ENCODE data around the gene IYD.

Gene IYD

DNA sequence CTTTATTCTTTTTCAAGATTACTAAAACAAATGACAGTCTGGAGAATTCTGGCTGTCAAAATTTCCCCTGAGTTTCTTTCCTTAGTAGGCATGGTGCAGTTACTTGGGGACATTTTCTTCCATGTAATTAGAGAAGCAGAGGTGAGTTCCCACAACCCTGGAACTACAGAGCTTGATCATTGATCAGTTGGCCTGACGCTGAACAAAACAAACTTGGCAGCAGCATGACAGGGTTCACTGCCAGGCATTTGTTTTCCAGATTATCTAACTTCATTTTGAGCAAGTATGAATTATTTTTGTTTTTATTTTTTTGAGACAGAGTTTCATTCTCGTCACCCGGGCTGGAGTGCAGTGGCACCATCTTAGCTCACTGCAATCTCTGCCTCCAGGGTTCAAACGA is 22.6 kb downstream of the IYD start:
- H3K36me3 ChIP-seq (ENCODE audit: insufficient read depth), result no peaks in the 10 kb centered on the region
- no peaks in the 10 kb centered on the region for H3K27me3 ChIP-seq (ENCODE audit: insufficient read depth, low read depth)
- H3K4me2 ChIP-seq, result no peak overlapping the region
- no peak overlapping the region for H3K27ac ChIP-seq
- no peaks in the 10 kb centered on the region for H3K4me1 ChIP-seq (ENCODE audit: low read depth, poor library complexity, severe bottlenecking)
- H3K79me2 ChIP-seq (ENCODE audit: insufficient read depth, low read depth), result no peaks in the 10 kb centered on the region
- no peak overlapping the region for H3K4me3 ChIP-seq (IDR thresholded peaks at IDR 0.05; ENCODE audit: insufficient read depth, low read depth, low read length)
- no peaks in the 10 kb centered on the region for H4K20me1 ChIP-seq (ENCODE audit: insufficient read depth)
- H2AFZ ChIP-seq (ENCODE audit: low read depth), result no peak overlapping the region
- TF ChIP-seq, protein P1, sequence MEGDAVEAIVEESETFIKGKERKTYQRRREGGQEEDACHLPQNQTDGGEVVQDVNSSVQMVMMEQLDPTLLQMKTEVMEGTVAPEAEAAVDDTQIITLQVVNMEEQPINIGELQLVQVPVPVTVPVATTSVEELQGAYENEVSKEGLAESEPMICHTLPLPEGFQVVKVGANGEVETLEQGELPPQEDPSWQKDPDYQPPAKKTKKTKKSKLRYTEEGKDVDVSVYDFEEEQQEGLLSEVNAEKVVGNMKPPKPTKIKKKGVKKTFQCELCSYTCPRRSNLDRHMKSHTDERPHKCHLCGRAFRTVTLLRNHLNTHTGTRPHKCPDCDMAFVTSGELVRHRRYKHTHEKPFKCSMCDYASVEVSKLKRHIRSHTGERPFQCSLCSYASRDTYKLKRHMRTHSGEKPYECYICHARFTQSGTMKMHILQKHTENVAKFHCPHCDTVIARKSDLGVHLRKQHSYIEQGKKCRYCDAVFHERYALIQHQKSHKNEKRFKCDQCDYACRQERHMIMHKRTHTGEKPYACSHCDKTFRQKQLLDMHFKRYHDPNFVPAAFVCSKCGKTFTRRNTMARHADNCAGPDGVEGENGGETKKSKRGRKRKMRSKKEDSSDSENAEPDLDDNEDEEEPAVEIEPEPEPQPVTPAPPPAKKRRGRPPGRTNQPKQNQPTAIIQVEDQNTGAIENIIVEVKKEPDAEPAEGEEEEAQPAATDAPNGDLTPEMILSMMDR (conservative IDR thresholded peaks at IDR 0.05; ENCODE audit: low read depth, low read length), result no peak
- no peak overlapping the region for H3K9ac ChIP-seq

DNA sequence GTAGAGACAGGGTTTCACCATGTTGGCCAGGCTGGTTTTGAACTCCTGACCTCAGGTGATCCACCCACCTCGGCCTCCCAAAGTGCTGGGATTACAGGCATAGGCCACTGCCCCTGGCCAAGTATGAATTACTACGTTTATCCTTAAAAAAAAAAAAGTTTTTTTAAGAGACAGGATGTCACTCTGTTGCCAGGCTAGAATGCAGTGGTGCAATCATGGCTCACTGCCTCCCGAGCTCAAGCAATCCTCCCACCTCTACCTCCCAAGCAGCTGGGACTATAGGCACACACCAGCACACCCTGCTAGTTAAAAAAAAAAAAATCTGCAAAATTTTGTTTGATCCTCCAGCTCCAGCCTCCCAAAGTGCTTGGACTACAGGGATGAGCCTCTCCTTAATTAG is 23.1 kb downstream of the IYD start:
- Histone ChIP-seq H2AFZ (ENCODE audit: low read depth) (no peak overlapping the region), H3K27ac (no peak overlapping the region), H3K36me3 (ENCODE audit: insufficient read depth) (no peaks in the 10 kb centered on the region), H3K4me1 (ENCODE audit: low read depth, poor library complexity, severe bottlenecking) (no peaks in the 10 kb centered on the region), H3K79me2 (ENCODE audit: insufficient read depth, low read depth) (no peaks in the 10 kb centered on the region), H3K9ac (no peak overlapping the region), H3K4me2 (no peak overlapping the region), H3K27me3 (ENCODE audit: insufficient read depth, low read depth) (no peaks in the 10 kb centered on the region), H4K20me1 (ENCODE audit: insufficient read depth) (no peaks in the 10 kb centered on the region), H3K4me3 (IDR thresholded peaks at IDR 0.05; ENCODE audit: insufficient read depth, low read depth, low read length) (no peak overlapping the region)
- TF ChIP-seq, protein P1 (conservative IDR thresholded peaks at IDR 0.05; ENCODE audit: low read depth, low read length), result no peak

DNA sequence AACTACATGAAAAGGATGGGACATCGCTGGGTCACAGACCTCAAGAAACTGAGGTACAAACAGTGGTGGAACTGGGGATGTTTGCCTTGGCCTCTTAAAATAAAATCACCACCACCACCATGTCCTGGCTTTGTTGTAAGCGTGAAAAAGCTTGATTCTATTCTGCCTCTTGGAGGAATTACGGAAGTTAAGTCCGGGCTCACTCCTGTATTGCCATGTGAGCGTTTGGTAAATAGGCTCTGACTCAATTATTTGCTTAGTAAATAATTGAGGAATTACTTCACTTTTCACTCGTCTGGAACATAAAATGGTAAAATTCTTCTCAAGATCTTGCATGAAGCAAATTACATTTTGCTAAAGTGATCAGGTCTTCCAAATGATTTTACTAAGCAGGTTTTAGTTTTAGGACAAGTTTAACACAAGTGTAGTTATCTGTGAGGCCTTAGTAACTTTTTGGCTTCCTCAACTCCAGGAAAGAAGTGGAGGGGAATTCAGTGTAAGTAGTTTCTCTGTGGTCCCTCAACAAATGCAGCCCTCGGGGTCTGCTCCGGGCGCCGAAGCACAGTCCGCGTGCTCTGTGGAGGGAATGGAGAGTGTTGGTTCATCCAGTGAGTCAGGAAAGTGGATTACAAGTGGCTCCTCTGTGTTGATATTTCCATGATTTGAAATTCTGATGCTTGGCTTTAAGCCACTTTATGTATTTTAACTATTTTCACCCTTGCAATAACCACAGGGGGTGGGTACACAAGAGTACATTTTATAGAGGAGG is 23.8 kb downstream of the IYD start:
- no peak overlapping the region for H3K27ac ChIP-seq
- no peaks in the 10 kb centered on the region for H3K27me3 ChIP-seq (ENCODE audit: insufficient read depth, low read depth)
- H3K9ac ChIP-seq, result no peak overlapping the region
- no peaks in the 10 kb centered on the region for H4K20me1 ChIP-seq (ENCODE audit: insufficient read depth)
- no peaks in the 10 kb centered on the region for H3K36me3 ChIP-seq (ENCODE audit: insufficient read depth)
- H3K79me2 ChIP-seq (ENCODE audit: insufficient read depth, low read depth), result no peaks in the 10 kb centered on the region
- no peaks in the 10 kb centered on the region for H3K4me1 ChIP-seq (ENCODE audit: low read depth, poor library complexity, severe bottlenecking)
- TF ChIP-seq, protein P1 (conservative IDR thresholded peaks at IDR 0.05; ENCODE audit: low read depth, low read length), result no peak
- H3K4me2 ChIP-seq, result no peak overlapping the region
- H3K4me3 ChIP-seq (IDR thresholded peaks at IDR 0.05; ENCODE audit: insufficient read depth, low read depth, low read length), result no peak overlapping the region
- H2AFZ ChIP-seq (ENCODE audit: low read depth), result no peak overlapping the region

DNA sequence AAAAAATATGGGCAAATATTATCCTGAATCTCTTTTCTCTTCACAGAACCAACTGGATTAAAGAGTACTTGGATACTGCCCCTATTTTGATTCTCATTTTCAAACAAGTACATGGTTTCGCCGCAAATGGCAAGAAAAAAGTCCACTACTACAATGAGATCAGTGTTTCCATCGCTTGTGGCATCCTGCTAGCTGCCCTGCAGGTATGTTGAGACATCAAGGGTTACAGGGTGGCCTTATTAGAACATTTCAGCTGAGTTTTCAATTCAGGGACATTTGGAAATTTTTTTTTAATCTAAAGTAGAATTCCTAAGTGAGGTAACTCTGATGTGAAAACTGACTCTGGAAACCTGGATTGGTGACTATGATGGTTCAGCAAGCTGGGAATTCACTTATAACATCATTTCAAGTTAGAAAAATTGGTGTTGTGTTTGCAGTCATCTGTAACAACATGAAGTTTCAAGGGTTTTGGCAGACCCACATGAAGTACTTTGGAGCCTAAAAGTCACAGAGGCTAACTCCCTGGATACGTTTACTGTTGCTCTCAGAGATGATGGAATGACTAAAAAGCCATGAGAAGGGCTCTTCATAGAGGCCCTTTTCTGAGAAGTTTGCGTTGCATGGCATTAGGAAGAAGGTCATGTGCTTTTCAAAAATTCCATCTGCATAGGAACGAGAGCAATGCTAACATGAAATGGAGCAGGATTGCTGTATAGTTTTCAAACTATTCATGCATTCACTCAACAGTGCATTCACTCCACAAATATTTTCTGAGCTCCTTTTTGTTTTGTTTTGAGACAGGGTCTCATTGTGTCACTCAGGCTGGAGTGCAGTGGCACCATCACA is 25.5 kb downstream of the IYD start:
- Histone ChIP-seq H3K27ac (no peak overlapping the region), H3K9ac (no peak overlapping the region), H4K20me1 (ENCODE audit: insufficient read depth) (no peaks in the 10 kb centered on the region), H3K36me3 (ENCODE audit: insufficient read depth) (no peaks in the 10 kb centered on the region), H3K4me2 (no peak overlapping the region), H3K4me3 (IDR thresholded peaks at IDR 0.05; ENCODE audit: insufficient read depth, low read depth, low read length) (no peak overlapping the region), H3K27me3 (ENCODE audit: insufficient read depth, low read depth) (no peaks in the 10 kb centered on the region), H2AFZ (ENCODE audit: low read depth) (no peak overlapping the region), H3K4me1 (ENCODE audit: low read depth, poor library complexity, severe bottlenecking) (no peaks in the 10 kb centered on the region), H3K79me2 (ENCODE audit: insufficient read depth, low read depth) (no peaks in the 10 kb centered on the region)
- TF ChIP-seq, protein P1 (conservative IDR thresholded peaks at IDR 0.05; ENCODE audit: low read depth, low read length), result no peak

Measured in KMS-11 (cell line).